CD4-positive, alpha-beta T cell (primary cell): ENCODE measurements around the gene PCYOX1L. TPM values are rescaled to one million over a fixed set of nuclear protein-coding genes. Genes with fewer than 3 reads are reported as not detected.

Experiments
- ATAC-seq: fragments of 200-7000 bp; cut with Tn5 transposase; one replicate; pipeline ENCODE4 v1.10.0; 2022; ENCODE audit warnings: mild to moderate bottlenecking; ENCODE audit not compliant: poor library complexity
- CTCF ChIA-PET: fragments of 350-600 bp; sonication (Branson Sonifier 250); formaldehyde crosslinking; loops from one replicate; lab custom pipeline; 2021; ENCODE audit warnings: antibody characterized with exemption, inconsistent platforms; lab: Charles Lee
- POLR2A ChIA-PET: fragments of 350-600 bp; sonication (Branson Sonifier 250); formaldehyde crosslinking; loops from one replicate; lab custom pipeline; 2021; ENCODE audit warnings: antibody characterized with exemption, inconsistent platforms; lab: Charles Lee
- DNase-seq, 14 experiments: peaks; one replicate each; pipeline ENCODE4 v3.0.0-alpha.2; 2013 to 2020; ENCODE audit warnings: mixed read lengths in 2 of 14
- H3K27ac ChIP-seq, 2 donors: one replicate each; pipeline versions ENCODE4 v1.5.1 to v1.7.0; 2013; ENCODE audit warnings: low read length in 2 of 2, low read depth in 1 of 2, mild to moderate bottlenecking in 1 of 2
- H3K27me3 ChIP-seq, 2 experiments: 1 replicate in 1 of 2; 2 replicates in 1 of 2; pipeline versions ENCODE4 v1.6.1 to v1.7.0; 2013; ENCODE audit warnings: low read length in 2 of 2, control low read depth in 1 of 2, mild to moderate bottlenecking in 1 of 2, moderate library complexity in 1 of 2; ENCODE audit not compliant: insufficient read depth in 2 of 2, control insufficient read depth in 1 of 2
- H3K36me3 ChIP-seq: one replicate; pipeline ENCODE4 v1.6.1; 2013; ENCODE audit warnings: low read length, control low read depth; ENCODE audit not compliant: insufficient read depth
- H3K4me1 ChIP-seq: one replicate; pipeline ENCODE4 v1.6.1; 2013; ENCODE audit warnings: low read length, control low read depth; ENCODE audit not compliant: insufficient read depth
- H3K4me3 ChIP-seq: one replicate; pipeline ENCODE4 v1.5.1; 2013; ENCODE audit warnings: mild to moderate bottlenecking, low read length, moderate library complexity
- H3K9me3 ChIP-seq, 2 experiments: 1 replicate in 1 of 2; 2 replicates in 1 of 2; pipeline versions ENCODE4 v1.6.1 to v1.7.0; 2013; ENCODE audit warnings: low read length in 2 of 2, mild to moderate bottlenecking in 2 of 2, control low read depth in 1 of 2, moderate library complexity in 1 of 2; ENCODE audit not compliant: control insufficient read depth in 1 of 2, insufficient read depth in 1 of 2
- H3K27ac Mint-ChIP-seq: one replicate; pipeline ENCODE4 v1.8.0; 2020; ENCODE audit warnings: mixed read lengths
- H3K27me3 Mint-ChIP-seq: one replicate; pipeline ENCODE4 v1.8.0; 2021; ENCODE audit warnings: mixed read lengths
- H3K36me3 Mint-ChIP-seq: one replicate; pipeline ENCODE4 v1.8.0; 2021; ENCODE audit warnings: low read depth, mixed read lengths
- H3K4me1 Mint-ChIP-seq: one replicate; pipeline ENCODE4 v1.8.0; 2021; ENCODE audit warnings: low read depth, mixed read lengths
- H3K4me3 Mint-ChIP-seq: one replicate; pipeline ENCODE4 v1.8.0; 2020; ENCODE audit warnings: mild to moderate bottlenecking, mixed read lengths
- H3K9me3 Mint-ChIP-seq: one replicate; pipeline ENCODE4 v1.8.0; 2020; ENCODE audit warnings: mixed read lengths
- intact Hi-C, 2 experiments: fragments of 100-400 bp; cut with DNase I in 1 of 2; cut with micrococcal nuclease in 1 of 2; formaldehyde crosslinking; loops; one replicate each; pipeline versions ENCODE4 v1.15.1 to v1.9.0; 2023 to 2025; cut with DNase I, micrococcal nuclease
- total RNA-seq, 174 experiments: library from RNA in 2 of 174; stranded (reverse) in 2 of 174; gene quantifications; one replicate each; pipeline ENCODE4 v1.2.3 and lab custom pipeline; 2021 to 2026
- TF ChIP-seq, protein P1 (sequence below): fragments of 200-600 bp; IDR thresholded peaks from one replicate; pipeline ENCODE4 v1.8.0; 2022; ENCODE audit warnings: antibody characterized with exemption, mild to moderate bottlenecking

PCYOX1L gene
- total RNA-seq, 2 experiments from 2014 or later, result 22.9 to 24.8 TPM

DNA sequence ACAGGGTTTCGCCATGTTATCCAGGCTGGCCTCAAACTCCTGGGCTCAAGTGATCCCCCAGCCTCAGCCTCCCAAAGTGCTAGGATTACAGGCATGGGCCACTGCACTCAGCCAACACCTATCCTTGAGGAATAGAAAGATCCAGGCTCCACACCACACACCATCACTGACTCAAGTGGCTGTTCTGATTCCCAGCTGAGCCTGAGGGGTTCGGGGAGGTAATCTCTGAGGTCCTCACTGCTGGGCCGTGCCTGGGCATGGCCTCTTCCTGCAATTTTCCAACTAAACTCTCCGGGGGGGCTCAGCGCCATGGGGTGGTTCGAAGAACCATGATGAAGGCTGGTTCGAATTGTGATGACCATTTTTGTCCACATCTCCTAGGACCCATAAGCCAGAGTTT lies 52.2 kb downstream of the PCYOX1L start:
- H3K9me3 ChIP-seq, result no peaks in the 10 kb centered on the region
- H3K27me3 Mint-ChIP-seq, result no peaks in the 10 kb centered on the region
- ATAC-seq (no peak), DNase-seq (no peak)
- ChIA-PET CTCF (no interaction called here), POLR2A (no interaction called here)
- no peak overlapping the region for H3K27ac ChIP-seq
- no peaks in the 10 kb centered on the region for H3K4me1 ChIP-seq
- no peaks in the 10 kb centered on the region for H3K9me3 Mint-ChIP-seq
- H3K36me3 Mint-ChIP-seq, result no peaks in the 10 kb centered on the region
- H3K27ac Mint-ChIP-seq, result no peak overlapping the region
- TF ChIP-seq, protein P1, sequence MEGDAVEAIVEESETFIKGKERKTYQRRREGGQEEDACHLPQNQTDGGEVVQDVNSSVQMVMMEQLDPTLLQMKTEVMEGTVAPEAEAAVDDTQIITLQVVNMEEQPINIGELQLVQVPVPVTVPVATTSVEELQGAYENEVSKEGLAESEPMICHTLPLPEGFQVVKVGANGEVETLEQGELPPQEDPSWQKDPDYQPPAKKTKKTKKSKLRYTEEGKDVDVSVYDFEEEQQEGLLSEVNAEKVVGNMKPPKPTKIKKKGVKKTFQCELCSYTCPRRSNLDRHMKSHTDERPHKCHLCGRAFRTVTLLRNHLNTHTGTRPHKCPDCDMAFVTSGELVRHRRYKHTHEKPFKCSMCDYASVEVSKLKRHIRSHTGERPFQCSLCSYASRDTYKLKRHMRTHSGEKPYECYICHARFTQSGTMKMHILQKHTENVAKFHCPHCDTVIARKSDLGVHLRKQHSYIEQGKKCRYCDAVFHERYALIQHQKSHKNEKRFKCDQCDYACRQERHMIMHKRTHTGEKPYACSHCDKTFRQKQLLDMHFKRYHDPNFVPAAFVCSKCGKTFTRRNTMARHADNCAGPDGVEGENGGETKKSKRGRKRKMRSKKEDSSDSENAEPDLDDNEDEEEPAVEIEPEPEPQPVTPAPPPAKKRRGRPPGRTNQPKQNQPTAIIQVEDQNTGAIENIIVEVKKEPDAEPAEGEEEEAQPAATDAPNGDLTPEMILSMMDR, result no peak
- H3K4me3 Mint-ChIP-seq, result no peak overlapping the region
- H3K36me3 ChIP-seq, result no peaks in the 10 kb centered on the region
- no peak overlapping the region for H3K4me3 ChIP-seq
- no peaks in the 10 kb centered on the region for H3K27me3 ChIP-seq
- intact Hi-C loops, result no loop called here
- H3K4me1 Mint-ChIP-seq, result no peaks in the 10 kb centered on the region

DNA sequence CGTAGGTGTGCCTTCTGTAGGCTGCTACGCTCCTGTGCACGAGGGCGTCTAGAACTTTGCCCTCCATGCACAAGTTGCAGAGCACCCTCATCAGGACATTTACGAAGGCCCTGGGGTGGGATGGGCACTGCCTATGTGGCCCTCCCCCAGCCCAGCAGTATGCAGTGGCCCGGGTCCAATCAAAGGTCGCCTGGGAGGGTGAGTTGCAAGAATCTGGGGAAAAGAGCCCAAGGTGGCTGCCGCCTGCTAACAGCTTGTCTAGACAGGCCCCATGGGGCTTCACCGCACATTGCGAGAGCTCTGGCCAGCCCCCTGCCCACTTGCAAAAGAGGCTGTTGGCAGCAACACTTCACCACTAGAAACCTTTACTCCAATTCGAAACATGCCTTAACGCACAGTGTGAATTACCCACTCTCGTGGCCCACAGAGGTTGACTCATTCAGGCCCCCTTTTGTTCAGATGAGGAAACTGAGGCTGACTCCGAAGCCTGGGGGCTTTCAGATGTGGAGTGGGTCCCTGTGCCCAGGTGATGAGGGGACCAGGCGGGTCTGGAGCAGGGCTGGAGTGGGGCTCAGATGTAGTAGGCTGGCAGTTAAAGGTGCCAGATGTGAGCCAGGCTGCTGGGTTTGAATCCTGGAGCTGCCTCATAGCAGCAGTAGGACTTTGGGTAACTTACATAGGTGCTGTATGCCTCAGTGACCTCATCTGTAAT lies 53.0 kb downstream of the PCYOX1L start:
- Histone ChIP-seq H3K27me3 (no peaks in the 10 kb centered on the region), H3K9me3 (no peaks in the 10 kb centered on the region), H3K4me3 (no peak overlapping the region), H3K36me3 (no peaks in the 10 kb centered on the region), H3K27ac (no peak overlapping the region), H3K4me1 (no peaks in the 10 kb centered on the region)
- DNase-seq (no peak), ATAC-seq (no peak)
- Mint-ChIP-seq H3K36me3 (no peaks in the 10 kb centered on the region), H3K9me3 (no peaks in the 10 kb centered on the region), H3K4me1 (no peaks in the 10 kb centered on the region), H3K4me3 (no peak overlapping the region), H3K27ac (no peak overlapping the region), H3K27me3 (no peaks in the 10 kb centered on the region)
- CTCF ChIA-PET, result no interaction called here
- TF ChIP-seq, protein P1, result no peak
- POLR2A ChIA-PET, result no interaction called here
- intact Hi-C loops, result no loop called here

DNA sequence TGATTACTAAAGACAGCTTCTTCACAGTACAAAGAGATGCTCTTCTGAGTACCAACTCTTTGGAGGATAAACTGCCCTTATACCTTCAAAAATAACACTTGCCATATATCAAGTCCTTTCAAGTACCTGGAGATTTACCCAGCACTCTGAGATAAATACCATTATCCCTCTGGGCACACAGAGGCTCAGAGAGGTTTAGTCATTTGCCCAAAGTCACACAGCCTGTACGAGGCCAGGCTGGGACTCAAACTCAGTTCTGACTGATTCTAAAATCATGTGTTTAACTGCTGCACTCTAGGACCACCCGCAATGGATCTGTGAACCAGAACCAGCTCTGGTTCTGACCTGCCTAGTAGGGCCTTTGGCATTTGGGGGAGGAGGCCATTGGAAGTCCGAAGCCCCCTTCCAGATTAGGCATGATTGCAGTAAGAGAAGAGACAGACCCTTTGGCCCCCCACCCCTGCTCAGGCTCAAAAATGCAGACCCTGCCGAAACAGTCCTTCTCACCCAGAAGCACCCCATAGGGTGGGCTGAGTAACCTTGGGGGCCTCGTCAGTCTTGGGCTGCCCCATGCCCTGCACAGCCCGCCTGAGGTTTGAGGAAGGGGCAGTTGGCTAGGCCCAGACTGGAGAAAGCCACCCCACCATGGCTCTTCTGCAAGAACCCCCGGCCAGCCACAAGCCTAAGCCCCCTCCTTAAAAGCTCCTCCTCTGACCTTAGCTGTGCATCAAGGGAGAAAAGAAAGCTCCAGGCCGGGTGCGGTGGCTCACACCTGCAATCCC lies 54.1 kb downstream of the PCYOX1L start:
- H3K27ac ChIP-seq, result no peak overlapping the region
- no peaks in the 10 kb centered on the region for H3K27me3 Mint-ChIP-seq
- H3K4me1 ChIP-seq, result no peaks in the 10 kb centered on the region
- intact Hi-C loops, result no loop called here
- H3K27ac Mint-ChIP-seq, result no peak overlapping the region
- no peaks in the 10 kb centered on the region for H3K36me3 ChIP-seq
- ChIA-PET POLR2A (no interaction called here), CTCF (no interaction called here)
- H3K9me3 ChIP-seq, result no peaks in the 10 kb centered on the region
- no peaks in the 10 kb centered on the region for H3K27me3 ChIP-seq
- H3K36me3 Mint-ChIP-seq, result no peaks in the 10 kb centered on the region
- DNase-seq (no peak), ATAC-seq (no peak)
- TF ChIP-seq, protein P1, result no peak
- H3K4me3 Mint-ChIP-seq, result no peak overlapping the region
- H3K9me3 Mint-ChIP-seq, result no peaks in the 10 kb centered on the region
- no peak overlapping the region for H3K4me3 ChIP-seq
- no peaks in the 10 kb centered on the region for H3K4me1 Mint-ChIP-seq
